ENCODE results near the gene GALNT10.

GALNT10 gene

GRCh38 chr5:154278908-154279307 is 88.4 kb downstream of the GALNT10 start:
- H4K91ac ChIP-seq (ENCODE audit: low read depth, low read length), result no peak overlapping the region
- peaks cover 0 to 2% of the 10 kb centered on the region in 2 experiments for H3K36me3 ChIP-seq (ENCODE audit: control insufficient read depth in 1 of 2, insufficient read depth in 2 of 2, low read length in 2 of 2)
- H2AFZ ChIP-seq (ENCODE audit: insufficient read depth, low read length, poor library complexity), result no peak overlapping the region
- H3K14ac ChIP-seq (ENCODE audit: low read length), result no peak overlapping the region
- H3K23ac ChIP-seq (ENCODE audit: low read length), result no peak overlapping the region
- no peak overlapping the region for H3K9ac ChIP-seq (ENCODE audit: low read length)
- no peak overlapping the region for H4K12ac ChIP-seq (ENCODE audit: low read depth, low read length)
- H3K79me1 ChIP-seq (ENCODE audit: low read length), result peaks cover 2% of the 10 kb centered on the region
- H3K18ac ChIP-seq (ENCODE audit: low read length), result no peak overlapping the region
- H3K4me3 ChIP-seq (ENCODE audit: low read depth, low read length), result no peak overlapping the region
- peaks cover 2 to 17% of the 10 kb centered on the region in 2 experiments for H3K4me1 ChIP-seq (ENCODE audit: control insufficient read depth in 1 of 2, insufficient read depth in 2 of 2, low read length in 2 of 2)
- H2AK5ac ChIP-seq (ENCODE audit: low read length), result no peak overlapping the region
- DNase-seq, result no peak
- H2BK5ac ChIP-seq (ENCODE audit: low read depth, low read length, poor library complexity), result no peak overlapping the region
- H2BK120ac ChIP-seq (ENCODE audit: insufficient read depth, low read length, poor library complexity), result no peak overlapping the region
- no peaks in the 10 kb centered on the region for H3K79me2 ChIP-seq (ENCODE audit: control insufficient read depth, insufficient read depth, low read length, poor library complexity)
- no peak overlapping the region for H3K4me2 ChIP-seq (ENCODE audit: low read length)
- no peak overlapping the region for H2BK12ac ChIP-seq (ENCODE audit: low read length)
- H3K27me3 ChIP-seq (ENCODE audit: insufficient read depth, low read length), result no peaks in the 10 kb centered on the region
- no peak overlapping the region for H3K4ac ChIP-seq (ENCODE audit: low read depth, low read length)
- no peak overlapping the region for H3K27ac ChIP-seq (ENCODE audit: low read depth, low read length)
- no peaks in the 10 kb centered on the region for H3K9me3 ChIP-seq (ENCODE audit: insufficient read depth, low read depth, low read length)
- H4K8ac ChIP-seq (ENCODE audit: low read depth, low read length), result no peak overlapping the region

DNA sequence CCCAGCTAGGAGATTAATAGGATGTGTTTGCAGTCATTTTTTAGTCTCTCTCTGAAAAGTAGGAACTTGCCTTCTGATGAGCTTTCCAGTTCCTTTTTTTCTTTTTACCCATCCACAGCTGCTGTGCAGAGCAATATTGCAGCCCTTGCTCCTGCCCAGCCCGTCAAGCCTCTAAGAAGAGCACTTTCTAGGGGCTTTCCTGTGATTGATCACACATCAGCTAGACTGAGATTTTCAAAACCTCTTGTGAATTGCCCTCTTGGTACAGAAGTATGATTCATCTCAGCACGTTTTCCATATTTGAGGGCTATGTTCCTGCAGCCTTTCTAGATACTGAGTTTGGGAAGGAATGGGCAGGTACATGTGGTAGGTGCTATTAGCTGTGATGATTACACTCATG is 93.9 kb downstream of the GALNT10 start:
- Histone ChIP-seq H2BK120ac (ENCODE audit: insufficient read depth, low read length, poor library complexity) (no peak overlapping the region), H2BK12ac (ENCODE audit: low read length) (no peak overlapping the region), H3K4ac (ENCODE audit: low read depth, low read length) (no peak overlapping the region), H3K9me3 (ENCODE audit: insufficient read depth, low read depth, low read length) (no peaks in the 10 kb centered on the region), H4K8ac (ENCODE audit: low read depth, low read length) (no peak overlapping the region), H3K18ac (ENCODE audit: low read length) (no peak overlapping the region), H2AK5ac (ENCODE audit: low read length) (no peak overlapping the region), H2AFZ (ENCODE audit: insufficient read depth, low read length, poor library complexity) (no peak overlapping the region), H3K79me2 (ENCODE audit: control insufficient read depth, insufficient read depth, low read length, poor library complexity) (no peaks in the 10 kb centered on the region), H3K27ac (ENCODE audit: low read depth, low read length) (peak overlapping the region; percentile 87), H3K4me2 (ENCODE audit: low read length) (no peak overlapping the region), H3K27me3 (ENCODE audit: insufficient read depth, low read length) (no peaks in the 10 kb centered on the region), H4K91ac (ENCODE audit: low read depth, low read length) (no peak overlapping the region), H3K9ac (ENCODE audit: low read length) (no peak overlapping the region), H3K36me3 (ENCODE audit: control insufficient read depth in 1 of 2, insufficient read depth in 2 of 2, low read length in 2 of 2) (no peaks in the 10 kb centered on the region), H3K23ac (ENCODE audit: low read length) (no peak overlapping the region), H3K79me1 (ENCODE audit: low read length) (peaks cover 16% of the 10 kb centered on the region), H3K14ac (ENCODE audit: low read length) (no peak overlapping the region), H3K4me3 (ENCODE audit: low read depth, low read length) (no peak overlapping the region), H3K4me1 (ENCODE audit: control insufficient read depth in 1 of 2, insufficient read depth in 2 of 2, low read length in 2 of 2) (peaks cover 17 to 22% of the 10 kb centered on the region in 2 experiments), H2BK5ac (ENCODE audit: low read depth, low read length, poor library complexity) (no peak overlapping the region), H4K12ac (ENCODE audit: low read depth, low read length) (no peak overlapping the region)
- no CpG with 5 or more reads among the region's 2 CpGs for WGBS (ENCODE audit: extremely low coverage, insufficient coverage, insufficient read length)
- DNase-seq, result no peak

DNA sequence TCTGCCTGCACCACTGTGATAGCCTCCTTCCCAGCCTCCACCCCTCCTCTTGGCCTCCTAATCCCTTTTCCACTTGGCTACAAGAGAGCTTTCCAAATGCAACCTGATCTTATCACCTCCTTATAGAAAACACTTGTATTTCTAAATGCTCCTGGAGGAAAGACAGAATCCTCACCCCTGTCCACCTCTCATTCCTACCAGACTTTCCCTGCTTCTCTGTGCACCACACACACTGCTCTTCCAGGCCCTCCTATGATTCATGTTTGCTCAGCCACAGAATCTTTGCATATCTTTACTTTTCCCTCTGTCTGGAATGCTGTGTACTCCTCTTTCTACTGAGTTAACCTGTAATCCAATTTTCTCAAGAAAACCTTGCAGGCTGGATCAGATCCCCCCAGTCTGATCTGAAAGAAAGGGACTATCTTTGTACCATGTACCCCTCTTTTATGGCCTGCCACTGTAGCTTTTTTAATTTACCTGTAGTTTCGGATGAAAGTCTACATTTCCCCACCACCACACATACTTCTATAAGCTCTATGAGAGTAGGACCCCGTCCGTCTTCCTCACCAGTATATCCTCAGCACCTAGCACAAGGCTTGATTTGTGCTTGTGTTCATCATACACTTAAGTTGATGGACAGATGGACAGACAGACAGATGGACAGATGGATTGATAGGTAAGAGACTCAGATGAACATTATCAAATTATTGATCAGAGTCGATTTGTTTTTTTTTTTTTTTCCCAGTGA is 95.3 kb downstream of the GALNT10 start:
- Histone ChIP-seq H3K4me2 (ENCODE audit: low read length) (peak overlapping the region; percentile 22), H2AK5ac (ENCODE audit: low read length) (no peak overlapping the region), H3K36me3 (ENCODE audit: control insufficient read depth in 1 of 2, insufficient read depth in 2 of 2, low read length in 2 of 2) (no peaks in the 10 kb centered on the region), H4K8ac (ENCODE audit: low read depth, low read length) (no peak overlapping the region), H4K12ac (ENCODE audit: low read depth, low read length) (no peak overlapping the region), H2BK5ac (ENCODE audit: low read depth, low read length, poor library complexity) (peak overlapping the region; percentile 86), H3K18ac (ENCODE audit: low read length) (no peak overlapping the region), H3K4me1 (ENCODE audit: control insufficient read depth in 1 of 2, insufficient read depth in 2 of 2, low read length in 2 of 2) (peaks cover 18 to 23% of the 10 kb centered on the region in 2 experiments), H2BK12ac (ENCODE audit: low read length) (peak overlapping the region; percentile 83), H3K79me1 (ENCODE audit: low read length) (peaks cover 16% of the 10 kb centered on the region), H3K9me3 (ENCODE audit: insufficient read depth, low read depth, low read length) (no peaks in the 10 kb centered on the region), H3K4ac (ENCODE audit: low read depth, low read length) (no peak overlapping the region), H3K14ac (ENCODE audit: low read length) (peak overlapping the region; percentile 48), H3K27me3 (ENCODE audit: insufficient read depth, low read length) (no peaks in the 10 kb centered on the region), H3K4me3 (ENCODE audit: low read depth, low read length) (no peak overlapping the region), H3K9ac (ENCODE audit: low read length) (no peak overlapping the region), H3K79me2 (ENCODE audit: control insufficient read depth, insufficient read depth, low read length, poor library complexity) (no peaks in the 10 kb centered on the region), H2BK120ac (ENCODE audit: insufficient read depth, low read length, poor library complexity) (peak overlapping the region; percentile 71), H4K91ac (ENCODE audit: low read depth, low read length) (peak overlapping the region; percentile 75), H3K23ac (ENCODE audit: low read length) (no peak overlapping the region), H2AFZ (ENCODE audit: insufficient read depth, low read length, poor library complexity) (no peak overlapping the region), H3K27ac (ENCODE audit: low read depth, low read length) (peak overlapping the region; percentile 87)
- DNase-seq, result peak in 1 of 2 donors; percentile 14
- no CpG with 5 or more reads among the region's 4 CpGs for WGBS (ENCODE audit: extremely low coverage, insufficient coverage, insufficient read length)

- Histone ChIP-seq H3K27ac (ENCODE audit: low read depth, low read length) (peak overlapping the region; percentile 87), H2AK5ac (ENCODE audit: low read length) (peak overlapping the region; percentile 26), H2BK120ac (ENCODE audit: insufficient read depth, low read length, poor library complexity) (peak overlapping the region; percentile 39), H4K91ac (ENCODE audit: low read depth, low read length) (peak overlapping the region; percentile 82), H2AFZ (ENCODE audit: insufficient read depth, low read length, poor library complexity) (no peak overlapping the region), H3K36me3 (ENCODE audit: control insufficient read depth in 1 of 2, insufficient read depth in 2 of 2, low read length in 2 of 2) (no peaks in the 10 kb centered on the region), H3K79me2 (ENCODE audit: control insufficient read depth, insufficient read depth, low read length, poor library complexity) (no peaks in the 10 kb centered on the region), H3K4me2 (ENCODE audit: low read length) (no peak overlapping the region), H3K9ac (ENCODE audit: low read length) (no peak overlapping the region), H3K9me3 (ENCODE audit: insufficient read depth, low read depth, low read length) (no peaks in the 10 kb centered on the region), H3K79me1 (ENCODE audit: low read length) (peaks cover 16% of the 10 kb centered on the region), H2BK5ac (ENCODE audit: low read depth, low read length, poor library complexity) (peak overlapping the region; percentile 62), H2BK12ac (ENCODE audit: low read length) (peak overlapping the region; percentile 81), H4K12ac (ENCODE audit: low read depth, low read length) (no peak overlapping the region), H3K27me3 (ENCODE audit: insufficient read depth, low read length) (no peaks in the 10 kb centered on the region), H3K4me1 (ENCODE audit: control insufficient read depth in 1 of 2, insufficient read depth in 2 of 2, low read length in 2 of 2) (peaks cover 19 to 24% of the 10 kb centered on the region in 2 experiments), H3K4me3 (ENCODE audit: low read depth, low read length) (no peak overlapping the region), H4K8ac (ENCODE audit: low read depth, low read length) (peak overlapping the region; percentile 18), H3K18ac (ENCODE audit: low read length) (peak overlapping the region; percentile 79), H3K4ac (ENCODE audit: low read depth, low read length) (no peak overlapping the region), H3K23ac (ENCODE audit: low read length) (no peak overlapping the region), H3K14ac (ENCODE audit: low read length) (peak overlapping the region; percentile 23)
- no CpG with 5 or more reads among the region's 3 CpGs for WGBS (ENCODE audit: extremely low coverage, insufficient coverage, insufficient read length)
- DNase-seq, result no peak
These were observed 96.0 kb downstream of the GALNT10 start for GRCh38 chr5:154286557-154286956.
